HT-29 (cell line): ENCODE results near the gene KIF6. TPM values are rescaled to one million over a fixed set of nuclear protein-coding genes. Genes with fewer than 3 reads are reported as not detected.

Experiments used
- DNase-seq: peaks from one replicate; pipeline ENCODE4 v3.0.0-alpha.2; 2015; ENCODE audit warnings: low spot score
- total RNA-seq: library from RNA; depleted of rRNA; stranded (reverse); fragments of >200 nt; shearing (Covaris generic); gene quantifications from 2 replicates; pipeline ENCODE4 v1.2.3, GENCODE V29; 2014; rRNA removed

Gene KIF6, protein sequence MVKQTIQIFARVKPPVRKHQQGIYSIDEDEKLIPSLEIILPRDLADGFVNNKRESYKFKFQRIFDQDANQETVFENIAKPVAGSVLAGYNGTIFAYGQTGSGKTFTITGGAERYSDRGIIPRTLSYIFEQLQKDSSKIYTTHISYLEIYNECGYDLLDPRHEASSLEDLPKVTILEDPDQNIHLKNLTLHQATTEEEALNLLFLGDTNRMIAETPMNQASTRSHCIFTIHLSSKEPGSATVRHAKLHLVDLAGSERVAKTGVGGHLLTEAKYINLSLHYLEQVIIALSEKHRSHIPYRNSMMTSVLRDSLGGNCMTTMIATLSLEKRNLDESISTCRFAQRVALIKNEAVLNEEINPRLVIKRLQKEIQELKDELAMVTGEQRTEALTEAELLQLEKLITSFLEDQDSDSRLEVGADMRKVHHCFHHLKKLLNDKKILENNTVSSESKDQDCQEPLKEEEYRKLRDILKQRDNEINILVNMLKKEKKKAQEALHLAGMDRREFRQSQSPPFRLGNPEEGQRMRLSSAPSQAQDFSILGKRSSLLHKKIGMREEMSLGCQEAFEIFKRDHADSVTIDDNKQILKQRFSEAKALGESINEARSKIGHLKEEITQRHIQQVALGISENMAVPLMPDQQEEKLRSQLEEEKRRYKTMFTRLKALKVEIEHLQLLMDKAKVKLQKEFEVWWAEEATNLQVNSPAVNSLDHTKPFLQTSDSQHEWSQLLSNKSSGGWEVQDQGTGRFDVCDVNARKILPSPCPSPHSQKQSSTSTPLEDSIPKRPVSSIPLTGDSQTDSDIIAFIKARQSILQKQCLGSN
- not detected in 2 replicates for total RNA-seq

DNA sequence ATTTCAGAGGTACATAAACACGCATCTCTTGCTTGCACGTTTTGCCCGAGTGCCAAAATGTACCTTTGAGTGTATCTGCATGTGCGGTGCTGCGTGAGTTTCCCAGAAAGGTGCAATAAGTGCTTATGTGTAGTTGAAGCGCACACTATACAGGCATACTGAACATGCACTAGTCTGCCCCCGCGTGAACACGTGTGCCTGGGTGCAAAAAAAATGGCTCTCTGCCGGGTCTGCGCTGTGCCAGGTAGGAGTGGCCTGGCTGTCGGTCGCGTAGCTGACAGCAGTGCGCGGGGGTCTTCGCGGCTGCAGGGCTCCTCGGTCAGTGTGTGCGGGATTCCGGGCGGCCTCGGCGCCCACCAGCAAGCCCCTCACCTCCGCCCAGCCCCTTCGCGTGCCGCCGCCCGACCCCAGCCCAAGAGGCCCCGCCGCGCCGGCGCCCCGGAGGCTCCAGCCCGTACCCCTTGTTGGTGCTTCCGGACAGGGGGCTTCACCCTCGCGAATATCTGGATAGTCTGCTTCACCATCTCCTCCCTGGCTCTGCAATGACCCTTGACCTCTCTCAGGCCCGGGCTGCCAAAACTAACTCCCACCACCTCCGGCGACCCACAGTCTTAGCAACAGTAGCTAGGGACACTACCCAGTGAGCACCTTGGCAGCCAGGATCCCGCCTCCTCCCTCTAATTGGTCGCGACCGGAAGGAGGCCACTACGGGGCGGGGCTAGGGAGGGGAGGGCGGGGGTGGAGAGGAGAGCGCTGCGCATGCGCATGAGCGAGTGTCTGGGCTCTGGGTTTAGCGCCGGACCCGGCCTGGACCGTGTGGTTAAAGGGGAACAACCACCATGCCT, at the start of gene KIF6:
Gene KIF6 (minus strand): TSS at position 622 of the 845 bp plus-strand sequence. CDS start 98 bp downstream, at position 524.
- no peak for DNase-seq

GRCh38 chr6:39773782-39774181, 48.6 kb upstream of the KIF6 start:
- no peak for DNase-seq

DNA sequence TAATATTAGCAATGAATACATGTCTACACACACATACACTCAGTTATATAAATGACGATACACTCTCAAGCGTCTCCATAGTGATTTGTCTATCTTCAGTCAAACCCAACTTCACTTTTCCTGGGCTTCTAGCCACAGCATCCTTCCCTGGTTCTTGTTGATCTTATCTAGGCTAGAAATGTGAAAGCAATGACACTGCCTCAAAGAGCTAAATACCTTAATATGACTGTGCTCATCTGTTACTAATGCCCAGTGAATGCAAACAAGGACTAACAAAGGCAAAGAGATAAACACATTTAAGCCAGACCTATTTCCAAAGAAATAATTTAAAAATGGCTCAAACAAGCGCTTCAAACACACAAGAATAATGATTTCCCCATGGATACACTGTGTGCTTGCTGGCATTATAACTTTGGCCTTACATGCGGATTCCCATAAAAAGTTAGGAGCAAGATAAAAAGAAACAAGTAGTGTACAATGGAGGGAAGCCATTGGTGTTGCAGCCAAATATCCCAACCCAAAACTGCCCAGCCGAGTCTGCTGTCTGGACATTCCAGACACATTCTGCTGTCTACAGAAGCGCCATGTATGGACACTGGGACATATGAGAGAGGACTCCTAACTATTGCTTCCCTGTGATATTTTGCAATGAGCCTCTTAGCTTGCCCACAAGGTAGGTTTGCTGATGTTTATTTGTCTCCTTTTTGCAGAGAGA, 47.5 kb upstream of the KIF6 start:
- DNase-seq: no peak

GRCh38 chr6:39770446-39770845, 45.2 kb upstream of the KIF6 start:
- DNase-seq: no peak

- DNase-seq: no peak
Observed at GRCh38 chr6:39769012-39769411, 43.8 kb upstream of the KIF6 start.

GRCh38 chr6:39765508-39766065, 40.4 kb upstream of the KIF6 start:
- no peak for DNase-seq

DNA sequence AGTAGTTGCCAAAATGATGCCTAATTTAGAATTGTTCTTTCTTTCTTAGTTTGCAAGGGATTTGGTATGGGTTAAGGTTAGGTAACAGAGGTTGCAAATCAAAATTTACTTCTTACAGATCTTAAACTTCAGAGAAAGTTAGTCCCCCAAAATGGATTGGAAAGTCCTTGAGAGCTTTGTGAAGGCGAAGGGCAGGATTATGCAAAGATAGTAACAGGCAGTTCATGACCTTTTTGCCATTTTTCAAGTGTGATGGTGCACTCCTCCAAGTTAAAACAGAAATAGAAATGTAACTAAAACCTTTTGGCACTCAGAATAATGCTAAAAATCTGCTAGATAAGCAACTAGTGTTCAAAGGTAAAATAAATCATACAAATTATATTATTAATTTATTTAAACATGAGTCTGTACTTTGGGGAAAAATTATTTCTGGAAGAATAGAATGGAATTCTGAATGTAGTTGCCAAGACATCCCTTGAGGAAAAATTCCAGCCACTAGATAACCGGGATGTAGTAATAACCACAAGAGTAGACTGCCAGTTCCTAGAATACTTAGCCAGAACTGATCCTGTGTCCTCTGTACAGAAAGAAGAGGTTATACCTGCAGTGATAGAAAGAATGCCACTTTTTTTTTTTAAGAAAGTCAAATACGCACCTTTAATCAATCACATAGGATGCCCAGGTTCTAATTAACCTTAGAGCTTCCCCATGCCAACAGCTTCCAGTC, 35.2 kb upstream of the KIF6 start:
- DNase-seq: no peak

DNA sequence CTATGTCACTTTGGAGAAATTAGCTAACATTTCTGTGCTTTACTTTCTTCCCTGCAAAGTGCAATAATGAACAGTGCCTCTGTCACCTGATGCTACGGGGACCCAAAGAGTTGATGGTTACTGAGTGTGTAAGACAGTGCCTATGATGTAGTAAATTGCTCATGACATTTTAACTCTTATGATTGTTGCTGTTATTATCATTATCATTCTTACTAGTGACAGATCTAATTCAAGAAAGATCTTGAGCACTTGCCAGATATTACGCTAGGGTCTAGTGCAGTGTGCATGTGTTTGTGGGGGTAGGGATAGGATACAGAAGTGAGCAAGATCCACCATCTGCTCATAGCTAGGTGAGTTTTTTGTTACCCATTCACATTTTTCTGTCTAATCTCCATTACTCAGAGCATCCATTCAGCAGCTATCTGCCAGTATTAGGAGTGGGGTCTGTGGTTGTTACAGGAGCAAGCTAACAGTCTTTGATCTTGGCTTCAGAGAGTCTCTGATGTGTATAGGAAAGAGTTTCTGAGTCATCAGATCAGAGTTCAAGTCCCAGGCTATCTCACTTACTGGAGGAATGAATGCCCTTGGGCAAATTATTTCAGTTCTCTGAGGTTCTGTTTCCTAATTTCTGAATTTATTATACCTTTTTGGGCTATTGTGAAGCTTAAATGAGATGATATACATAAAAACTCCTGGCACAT, 33.8 kb upstream of the KIF6 start:
- no peak for DNase-seq

GRCh38 chr6:39756582-39756981, 31.4 kb upstream of the KIF6 start:
- no peak for DNase-seq

DNA sequence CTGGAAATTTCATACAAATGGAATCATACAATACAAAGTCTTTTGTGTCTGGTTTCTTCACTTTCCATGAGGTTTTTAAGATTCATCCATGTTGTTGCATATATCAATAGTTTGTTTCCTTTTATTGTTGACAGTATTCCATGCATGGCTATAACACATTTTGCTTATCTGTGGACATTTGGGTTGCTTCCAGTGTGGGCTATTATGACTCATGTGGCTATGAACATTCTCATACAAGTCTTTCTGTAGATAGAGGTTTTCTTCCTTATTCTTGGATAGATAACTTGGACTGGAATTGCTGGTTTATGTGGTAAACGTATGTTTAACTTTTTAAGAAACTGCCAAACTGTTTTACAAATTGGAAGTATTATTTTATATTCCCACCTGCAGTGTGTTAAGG, 30.0 kb upstream of the KIF6 start:
- DNase-seq: no peak

- DNase-seq: no peak
Observed at GRCh38 chr6:39754514-39755115, 29.4 kb upstream of the KIF6 start.

DNA sequence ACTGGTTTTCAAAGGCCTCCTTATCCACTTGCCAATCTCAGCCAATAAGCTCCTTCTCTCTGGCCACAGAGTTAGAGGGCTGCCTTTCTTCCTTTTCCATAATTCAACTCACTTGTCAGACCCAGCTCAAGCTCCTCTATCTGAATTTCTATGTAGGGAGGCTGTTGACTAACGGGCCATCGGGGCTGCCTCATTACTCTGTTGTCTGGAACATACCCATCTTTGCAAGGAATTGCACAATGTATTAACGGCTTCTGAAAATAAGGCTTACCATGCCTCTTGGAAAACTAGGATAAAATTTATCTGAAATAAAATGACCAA, 28.5 kb upstream of the KIF6 start:
- DNase-seq: no peak

DNA sequence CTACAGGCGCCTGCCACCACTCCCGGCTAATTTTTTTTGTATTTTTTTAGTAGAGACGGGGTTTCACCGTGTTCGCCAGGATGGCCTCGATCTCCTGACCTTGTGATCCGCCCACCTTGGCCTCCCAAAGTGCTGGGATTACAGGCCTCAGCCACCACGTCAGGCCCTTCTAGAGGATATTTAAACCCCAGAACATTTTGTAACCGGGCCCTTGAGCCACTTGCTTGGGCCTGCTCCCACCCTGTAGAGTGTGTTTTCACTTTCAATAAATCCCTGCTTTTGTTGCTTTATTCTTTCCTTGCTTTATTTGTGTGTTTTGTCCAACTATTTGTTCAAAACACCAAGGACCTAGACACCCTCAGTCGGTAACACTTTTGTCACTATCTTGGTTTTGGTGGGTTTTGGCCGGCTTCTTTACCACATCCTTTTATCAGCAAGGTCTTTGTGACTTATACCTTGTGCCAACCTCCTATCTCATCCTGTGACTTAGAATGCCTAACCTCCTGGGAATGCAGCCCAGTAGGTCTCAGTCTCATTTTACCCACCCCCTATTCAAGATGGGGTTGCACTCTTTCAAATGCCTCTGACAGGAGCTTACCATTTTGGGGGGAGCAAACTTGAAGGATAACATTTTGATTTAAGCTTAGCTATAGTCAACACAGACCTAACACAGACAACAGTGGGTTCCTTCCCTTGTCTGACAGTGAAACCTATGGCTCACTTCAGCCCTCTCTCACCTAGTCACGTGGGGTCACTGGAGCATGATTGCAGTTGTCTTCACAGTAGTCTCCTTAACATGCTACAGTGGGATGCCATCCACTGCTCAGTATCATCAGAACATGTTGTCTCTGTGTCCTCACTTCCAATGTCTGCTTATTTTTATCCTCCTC, 27.9 kb upstream of the KIF6 start:
- DNase-seq: no peak

DNA sequence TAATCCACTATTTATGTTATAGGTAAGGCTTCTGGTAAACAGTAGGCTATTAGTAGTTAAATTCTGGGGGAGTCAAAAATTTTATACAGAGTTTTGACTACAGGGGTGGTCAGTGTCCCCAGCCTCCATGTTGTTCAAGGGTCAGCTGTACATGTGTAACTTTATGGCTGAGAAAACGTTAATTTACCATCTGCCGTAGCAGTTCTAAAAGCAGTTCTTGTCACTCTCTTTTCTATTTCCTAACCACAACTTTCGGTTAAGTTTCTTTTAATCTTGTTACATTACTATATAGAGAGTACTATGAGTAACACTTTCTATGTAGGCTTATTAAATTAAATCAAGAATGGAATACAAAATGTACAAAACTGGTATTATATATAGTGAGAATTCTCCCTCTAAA, 21.6 kb upstream of the KIF6 start:
- DNase-seq: no peak

GRCh38 chr6:39733704-39734103, 8.5 kb upstream of the KIF6 start:
- DNase-seq: no peak

- no peak for DNase-seq
Observed at GRCh38 chr6:39731565-39731964, 6.4 kb upstream of the KIF6 start.

DNA sequence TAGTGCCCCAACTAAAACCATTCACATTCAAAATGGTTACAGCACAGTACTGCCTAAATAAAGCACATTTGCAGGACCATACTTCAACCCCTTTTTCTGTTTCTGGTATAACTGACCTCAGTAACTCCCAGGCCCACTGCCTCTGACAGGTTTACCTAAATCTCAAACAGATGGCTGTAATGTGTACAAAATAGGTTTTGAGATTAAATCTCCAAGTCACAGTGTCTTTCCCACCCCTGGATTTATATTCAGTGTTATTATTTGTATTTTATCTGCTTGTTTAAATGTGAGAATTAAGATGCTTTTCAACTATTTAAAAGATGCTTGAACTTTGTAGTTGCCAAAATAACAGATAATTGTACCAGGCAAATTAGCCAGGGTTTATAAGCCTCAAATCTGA, 4.7 kb upstream of the KIF6 start:
- no peak for DNase-seq

DNA sequence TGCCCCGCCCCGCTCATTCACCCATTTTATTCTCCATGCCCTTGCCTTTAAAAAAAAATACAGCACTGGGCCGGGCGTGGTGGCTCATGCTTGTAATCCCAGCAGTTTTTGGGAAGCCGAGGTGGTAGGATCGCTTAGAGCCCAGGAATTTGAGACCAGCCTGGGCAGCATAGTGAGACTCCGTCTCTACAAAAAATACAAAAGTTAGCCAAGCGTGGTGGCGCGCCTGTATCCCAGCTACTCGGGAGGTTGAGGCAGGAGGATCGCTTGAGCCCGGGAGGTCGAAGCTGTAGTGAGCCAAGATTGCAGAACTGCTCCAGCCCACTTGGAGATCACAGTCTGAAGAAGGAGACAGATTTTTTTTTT, 407 bp upstream of the KIF6 start:
- DNase-seq: no peak
